K562 (cell line): Measurements from ENCODE around the gene BCAS4. TPM values are rescaled to one million over a fixed set of nuclear protein-coding genes. Genes with fewer than 3 reads are reported as not detected.

Experiments used
- ATAC-seq: fragments of 200-7000 bp; cut with Tn5 transposase; 3 replicates; pipeline ENCODE4 v1.9.1; 2020; ENCODE audit warnings: moderate library complexity
- BruUV-seq: library from RNA; stranded (reverse); fragments of 400-500 nt; replicated peaks from 2 replicates; lab custom pipeline; 2021; lab: Mats Ljungman, UMichigan
- CTCF ChIA-PET: fragments of 300-600 bp; formaldehyde crosslinking; extraction: SDS; loops from one replicate; lab custom pipeline; 2021; ENCODE audit warnings: low intra/inter-chr PET ratio; lab: Yijun Ruan, JAX
- POLR2A ChIA-PET: fragments of 300-600, 350-650 bp; sonication (Branson Sonifier 250); formaldehyde crosslinking; extraction: SDS; loops from one replicate; lab custom pipeline; 2021; ENCODE audit warnings: antibody characterized with exemption, inconsistent platforms; lab: Yijun Ruan, JAX
- DNase-seq, 4 experiments: peaks; one replicate each; pipeline versions ENCODE4 v3.0.0 to v3.0.0-alpha.2; 2011 to 2018; ENCODE audit warnings: low spot score in 3 of 4, mixed read lengths in 3 of 4; ENCODE audit errors: extremely low read depth in 1 of 4
- FAIRE-seq: peaks from 2 replicates; lab custom pipeline; 2011; peaks lifted over from hg19 to GRCh38; lab: Jason Lieb, UNC
- H2AFZ ChIP-seq: 2 replicates; pipeline ENCODE4 v1.6.0; 2011; ENCODE audit warnings: low read depth, low read length, control low read depth, inconsistent platforms
- H3K27ac ChIP-seq: fragments of 200-600 bp; 3 replicates; pipeline ENCODE4 v1.8.0; 2011; ENCODE audit warnings: low read depth, mild to moderate bottlenecking, control low read depth, inconsistent platforms, low read length, moderate library complexity, mixed read lengths; ENCODE audit errors: extremely low read depth
- H3K27me3 ChIP-seq, 2 experiments: fragments of 300-600 bp in 1 of 2; 2 replicates in 1 of 2; 3 replicates in 1 of 2; pipeline versions ENCODE4 v1.6.0 to v1.8.0; 2011; ENCODE audit warnings: inconsistent platforms in 2 of 2, low read length in 2 of 2, mild to moderate bottlenecking in 1 of 2, mixed read lengths in 1 of 2, moderate library complexity in 1 of 2; ENCODE audit not compliant: control insufficient read depth in 2 of 2, insufficient read depth in 2 of 2
- H3K36me3 ChIP-seq: fragments of 300-600 bp; 3 replicates; pipeline ENCODE4 v1.8.0; 2011; ENCODE audit warnings: mild to moderate bottlenecking, low read length, inconsistent platforms; ENCODE audit not compliant: control insufficient read depth, insufficient read depth
- H3K4me1 ChIP-seq, 2 experiments: fragments of 200-600 bp in 1 of 2; replicated peaks in 1 of 2; 2 replicates in 1 of 2; 3 replicates in 1 of 2; pipeline versions ENCODE4 v1.5.1 to v1.8.0; 2011; ENCODE audit warnings: inconsistent platforms in 2 of 2, low read length in 2 of 2, mild to moderate bottlenecking in 1 of 2, mixed read lengths in 1 of 2, moderate library complexity in 1 of 2; ENCODE audit not compliant: control insufficient read depth in 2 of 2, insufficient read depth in 2 of 2
- H3K4me2 ChIP-seq: 2 replicates; pipeline ENCODE4 v1.6.1; 2011; ENCODE audit warnings: low read length, control low read depth, inconsistent platforms, mixed read lengths; ENCODE audit not compliant: insufficient read depth
- H3K4me3 ChIP-seq: fragments of 200-600 bp; sonication (generic), shearing (Covaris generic); 2 replicates; pipeline ENCODE4 v1.5.1; 2016; ENCODE audit warnings: control low read depth, inconsistent platforms
- H3K79me2 ChIP-seq: fragments of 200-600 bp; 3 replicates; pipeline ENCODE4 v1.8.0; 2011; ENCODE audit warnings: low read length, inconsistent platforms; ENCODE audit not compliant: control insufficient read depth, insufficient read depth
- H3K9ac ChIP-seq, 2 experiments: 2 replicates each; pipeline versions ENCODE4 v1.6.0 to v1.6.1; 2011; ENCODE audit warnings: low read depth in 2 of 2, low read length in 2 of 2, control low read depth in 1 of 2, inconsistent platforms in 1 of 2, mild to moderate bottlenecking in 1 of 2, mixed read lengths in 1 of 2; ENCODE audit not compliant: insufficient read depth in 1 of 2
- H3K9me1 ChIP-seq: one replicate; pipeline ENCODE4 v1.6.0; 2011; ENCODE audit warnings: inconsistent platforms, mild to moderate bottlenecking, low read length, moderate library complexity; ENCODE audit not compliant: control insufficient read depth, insufficient read depth
- H3K9me3 ChIP-seq: replicated peaks from 2 replicates; pipeline ENCODE4 v1.5.1; 2011; ENCODE audit warnings: low read depth, low read length, inconsistent platforms; ENCODE audit not compliant: control insufficient read depth, insufficient read depth
- H4K20me1 ChIP-seq: replicated peaks from 2 replicates; pipeline ENCODE4 v1.6.1; 2011; ENCODE audit warnings: low read length, inconsistent platforms, mixed read lengths; ENCODE audit not compliant: control insufficient read depth, insufficient read depth
- EGR1 ChIP-seq: fragments of 450-650 bp; conservative IDR thresholded peaks from 2 replicates; pipeline ENCODE4 v1.6.1; 2017; ENCODE audit warnings: mild to moderate bottlenecking
- WGBS: fragments of 100-300 bp; shearing (Covaris generic); methylation state at CpG from one replicate; pipeline ENCODE4 v1.1.6; 2016; ENCODE audit warnings: low coverage, mixed read lengths; ENCODE audit not compliant: insufficient coverage; ENCODE audit errors: missing lambda C conversion rate; 5-methylcytosine and 5-hydroxymethylcytosine counted together
- in situ Hi-C: fragments of 300-500 bp; cut with MboI; formaldehyde crosslinking; loops from 4 replicates; pipeline ENCODE4 v1.15.0; 2018; ENCODE audit warnings: inconsistent platforms, mixed read lengths
- intact Hi-C: fragments of 100-400 bp; cut with micrococcal nuclease; formaldehyde crosslinking; loops from 2 replicates; pipeline ENCODE4 v1.14.2; 2022
- polyA plus RNA-seq, 8 experiments: library from polyadenylated mRNA; depleted of rRNA in 4 of 8; stranded (reverse) in 5 of 8; unstranded in 3 of 8; fragments of >200 nt; fragmentation: Nextera tagmentation in 2 of 8; fragmentation: Illumina TruSeq in 1 of 8; extraction: Ambion mirVana in 2 of 8; extraction: Trizol in 1 of 8; gene quantifications; 2 replicates each; pipeline versions ENCODE4 v1.2.1 to v1.2.3, GENCODE V29; 2011 to 2014; ENCODE audit warnings: inconsistent platforms in 1 of 8, missing spikeins in 1 of 8
- total RNA-seq, 7 experiments: library from RNA; depleted of rRNA in 6 of 7; stranded (reverse); fragments of >200 nt in 6 of 7; fragmentation: Illumina TruSeq in 2 of 7; extraction: Trizol in 2 of 7; gene quantifications; 2 replicates each; pipeline versions ENCODE4 v1.2.1 to v1.2.3, GENCODE V29; 2011 to 2021; ENCODE audit warnings: low replicate concordance in 1 of 7
- TF ChIP-seq, protein P1 (sequence below): fragments of 450-650 bp; IDR thresholded peaks from 2 replicates; pipeline ENCODE4 v1.7.1; 2018; ENCODE audit warnings: mild to moderate bottlenecking, low read depth; ENCODE audit not compliant: partially characterized antibody

Gene BCAS4
- total and polyA plus RNA-seq, 9 of the 15 experiments (the other 6 are each of a cell fraction or from before 2014, with no cell fraction given): 0.15 to 2.3 (median 0.47) TPM

- Histone ChIP-seq H3K27ac (no peak overlapping the region), H3K4me3 (no peak overlapping the region), H3K27me3 (peaks cover 0 to 5% of the 10 kb centered on the region in 2 experiments; a peak in 1 of 5 replicates), H4K20me1 (no peaks in the 10 kb centered on the region), H3K9ac (no peak overlapping the region), H3K79me2 (no peaks in the 10 kb centered on the region), H3K9me3 (no peaks in the 10 kb centered on the region), H3K36me3 (no peaks in the 10 kb centered on the region), H2AFZ (no peak overlapping the region), H3K9me1 (no peaks in the 10 kb centered on the region), H3K4me1 (no peaks in the 10 kb centered on the region; a peak in 2 of 5 replicates), H3K4me2 (no peak overlapping the region)
- DNase-seq (no peak), ATAC-seq (no peak), FAIRE-seq (no peak)
- 0 out of 2 replicates have a peak, but pooled peaks have one; percentile 22 for TF ChIP-seq EGR1
- TF ChIP-seq, protein P1, sequence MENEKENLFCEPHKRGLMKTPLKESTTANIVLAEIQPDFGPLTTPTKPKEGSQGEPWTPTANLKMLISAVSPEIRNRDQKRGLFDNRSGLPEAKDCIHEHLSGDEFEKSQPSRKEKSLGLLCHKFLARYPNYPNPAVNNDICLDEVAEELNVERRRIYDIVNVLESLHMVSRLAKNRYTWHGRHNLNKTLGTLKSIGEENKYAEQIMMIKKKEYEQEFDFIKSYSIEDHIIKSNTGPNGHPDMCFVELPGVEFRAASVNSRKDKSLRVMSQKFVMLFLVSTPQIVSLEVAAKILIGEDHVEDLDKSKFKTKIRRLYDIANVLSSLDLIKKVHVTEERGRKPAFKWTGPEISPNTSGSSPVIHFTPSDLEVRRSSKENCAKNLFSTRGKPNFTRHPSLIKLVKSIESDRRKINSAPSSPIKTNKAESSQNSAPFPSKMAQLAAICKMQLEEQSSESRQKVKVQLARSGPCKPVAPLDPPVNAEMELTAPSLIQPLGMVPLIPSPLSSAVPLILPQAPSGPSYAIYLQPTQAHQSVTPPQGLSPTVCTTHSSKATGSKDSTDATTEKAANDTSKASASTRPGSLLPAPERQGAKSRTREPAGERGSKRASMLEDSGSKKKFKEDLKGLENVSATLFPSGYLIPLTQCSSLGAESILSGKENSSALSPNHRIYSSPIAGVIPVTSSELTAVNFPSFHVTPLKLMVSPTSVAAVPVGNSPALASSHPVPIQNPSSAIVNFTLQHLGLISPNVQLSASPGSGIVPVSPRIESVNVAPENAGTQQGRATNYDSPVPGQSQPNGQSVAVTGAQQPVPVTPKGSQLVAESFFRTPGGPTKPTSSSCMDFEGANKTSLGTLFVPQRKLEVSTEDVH: no peak
- CTCF ChIA-PET: no interaction called here
- in situ Hi-C loops: no loop called here
- 18% methylated on average over 3 of the region's 3 CpGs for WGBS
- no TSS peak for BruUV-seq
- POLR2A ChIA-PET: no interaction called here
- intact Hi-C loops: no loop called here
These were observed 29.3 kb downstream of the BCAS4 start for GRCh38 chr20:50824137-50824536.
